Loucy (cell line): ENCODE results near the gene UBFD1.

ENCODE experiments used
- EZH2phosphoT487 ChIP-seq: fragments of 200-600 bp; IDR thresholded peaks from 2 replicates; pipeline ENCODE4 v1.6.1; 2018; ENCODE audit warnings: antibody characterized with exemption, mild to moderate bottlenecking, moderate library complexity, borderline replicate concordance
- TF ChIP-seq, protein P1 (sequence below): fragments of 200-600 bp; sonication (generic); conservative IDR thresholded peaks from 2 replicates; pipeline ENCODE4 v1.5.1; 2014; ENCODE audit warnings: mild to moderate bottlenecking, antibody characterized with exemption, low read length

DNA sequence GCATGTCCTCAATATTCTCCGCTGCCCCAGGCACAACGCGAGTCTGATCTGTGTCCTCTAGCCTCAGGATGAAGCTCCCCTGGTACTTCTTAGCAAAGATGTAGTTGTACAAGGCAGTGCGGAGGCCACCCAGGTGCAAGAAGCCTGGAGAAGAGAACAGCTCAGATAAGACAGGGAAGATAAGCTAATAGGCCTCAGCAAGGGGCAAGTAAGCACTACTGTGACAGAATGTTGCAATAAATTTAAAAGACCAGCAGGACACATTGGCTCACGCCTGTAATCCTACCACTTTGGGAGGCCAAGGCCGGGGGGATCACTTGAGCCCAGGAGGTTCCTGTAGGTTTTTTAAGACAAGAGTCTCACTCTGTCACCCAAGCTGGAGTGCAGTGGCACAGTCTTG is 5.4 kb upstream of the UBFD1 start:
- TF ChIP-seq, protein P1, sequence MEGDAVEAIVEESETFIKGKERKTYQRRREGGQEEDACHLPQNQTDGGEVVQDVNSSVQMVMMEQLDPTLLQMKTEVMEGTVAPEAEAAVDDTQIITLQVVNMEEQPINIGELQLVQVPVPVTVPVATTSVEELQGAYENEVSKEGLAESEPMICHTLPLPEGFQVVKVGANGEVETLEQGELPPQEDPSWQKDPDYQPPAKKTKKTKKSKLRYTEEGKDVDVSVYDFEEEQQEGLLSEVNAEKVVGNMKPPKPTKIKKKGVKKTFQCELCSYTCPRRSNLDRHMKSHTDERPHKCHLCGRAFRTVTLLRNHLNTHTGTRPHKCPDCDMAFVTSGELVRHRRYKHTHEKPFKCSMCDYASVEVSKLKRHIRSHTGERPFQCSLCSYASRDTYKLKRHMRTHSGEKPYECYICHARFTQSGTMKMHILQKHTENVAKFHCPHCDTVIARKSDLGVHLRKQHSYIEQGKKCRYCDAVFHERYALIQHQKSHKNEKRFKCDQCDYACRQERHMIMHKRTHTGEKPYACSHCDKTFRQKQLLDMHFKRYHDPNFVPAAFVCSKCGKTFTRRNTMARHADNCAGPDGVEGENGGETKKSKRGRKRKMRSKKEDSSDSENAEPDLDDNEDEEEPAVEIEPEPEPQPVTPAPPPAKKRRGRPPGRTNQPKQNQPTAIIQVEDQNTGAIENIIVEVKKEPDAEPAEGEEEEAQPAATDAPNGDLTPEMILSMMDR = no peak
- no peak for TF ChIP-seq EZH2phosphoT487
